HL-60 (cell line): ENCODE data around the gene CIB4.

Experiments
- CTCF ChIP-seq: IDR thresholded peaks from one replicate; pipeline ENCODE4 v1.5.1; 2011; ENCODE audit warnings: low read length, control low read depth, inconsistent platforms; ENCODE audit not compliant: insufficient read depth
- GABPA ChIP-seq: IDR thresholded peaks from 2 replicates; pipeline ENCODE4 v1.6.1; 2012; ENCODE audit warnings: low read depth
- POLR2AphosphoS5 ChIP-seq: IDR thresholded peaks from 2 replicates; pipeline ENCODE4 v1.6.1; 2012; ENCODE audit warnings: low read depth
- REST ChIP-seq: IDR thresholded peaks from 2 replicates; pipeline ENCODE4 v1.6.1; 2012; ENCODE audit warnings: low read depth; ENCODE audit not compliant: insufficient replicate concordance
- SPI1 ChIP-seq: IDR thresholded peaks from 2 replicates; pipeline ENCODE4 v1.6.1; 2012; ENCODE audit warnings: low read depth, mild to moderate bottlenecking, borderline replicate concordance

DNA sequence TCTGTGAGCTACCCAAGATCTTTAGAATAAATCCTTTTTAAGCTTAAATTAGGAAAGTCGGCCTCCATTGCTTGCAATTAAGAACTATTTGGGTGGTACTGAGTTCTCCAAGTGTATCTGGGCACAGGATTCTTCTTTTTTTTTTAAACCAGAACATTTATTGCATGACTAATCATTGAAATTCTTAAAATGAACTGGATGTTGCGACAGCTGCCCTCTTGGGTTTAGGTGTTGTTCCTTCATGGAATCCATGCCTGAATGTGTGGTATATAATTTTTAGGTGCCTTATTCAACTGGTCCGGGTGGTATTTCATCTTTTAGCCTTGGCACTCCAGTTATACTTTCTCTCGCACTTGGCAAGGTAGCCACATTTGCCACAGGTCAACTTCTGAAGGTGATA lies 36.9 kb upstream of the CIB4 start:
- no peak for TF ChIP-seq CTCF
- no peak for TF ChIP-seq REST
- TF ChIP-seq POLR2AphosphoS5, result no peak
- no peak for TF ChIP-seq GABPA
- TF ChIP-seq SPI1, result no peak
